ENCODE results near the gene POU3F1.
A peak's percentile ranks its signal among the peaks of the same experiment; 100 is the strongest.

Gene POU3F1

DNA sequence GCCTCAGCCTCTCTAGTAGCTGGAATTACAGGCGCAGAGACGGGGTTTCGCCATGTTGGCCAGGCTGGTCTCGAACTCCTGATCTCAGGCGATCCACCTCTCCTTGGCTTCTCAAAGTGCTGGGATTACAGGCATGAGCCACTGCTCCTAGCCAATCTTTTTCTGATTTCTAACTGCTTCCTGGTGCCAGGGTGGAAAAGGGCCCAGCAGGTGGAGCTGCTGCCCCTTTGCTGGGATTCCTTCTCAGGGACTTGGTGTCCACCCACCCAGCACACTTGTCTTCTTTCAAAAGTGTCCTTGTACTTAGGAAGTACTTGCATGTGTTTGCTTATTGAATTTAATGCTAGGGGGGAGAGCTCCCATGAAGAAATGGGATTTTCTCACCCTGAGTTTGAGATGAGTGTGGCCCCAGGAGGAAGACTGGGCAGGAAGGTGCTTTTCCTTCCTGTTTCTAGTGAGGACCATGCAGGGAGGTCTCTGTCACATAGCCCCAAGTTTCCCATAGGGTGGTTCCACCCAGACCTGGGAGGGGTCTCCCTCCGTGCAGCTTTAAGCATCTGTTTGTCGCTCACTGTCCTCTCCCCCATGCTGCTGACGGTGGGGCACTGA is 19.9 kb downstream of the POU3F1 start:
- H3K9me2 ChIP-seq (ENCODE audit: low read depth, low read length) = no peaks in the 10 kb centered on the region
- H3K9ac ChIP-seq (ENCODE audit: low read length) = no peak overlapping the region
- H3K9me3 ChIP-seq (ENCODE audit: low read length) = no peaks in the 10 kb centered on the region
- no peak overlapping the region for H2AFZ ChIP-seq (ENCODE audit: low read length)
- H4K20me1 ChIP-seq (ENCODE audit: insufficient read depth, low read length) = no peaks in the 10 kb centered on the region
- no peaks in the 10 kb centered on the region for H3K4me1 ChIP-seq (ENCODE audit: insufficient read depth, low read length, severe bottlenecking)
- no peak overlapping the region for H3K27ac ChIP-seq (ENCODE audit: low read depth, low read length, poor library complexity, severe bottlenecking)
- no peak overlapping the region for H3K4me3 ChIP-seq (ENCODE audit: low read depth, low read length, poor library complexity, severe bottlenecking)
- H3K79me2 ChIP-seq (ENCODE audit: insufficient read depth, low read length) = no peaks in the 10 kb centered on the region
- H3K4me2 ChIP-seq (ENCODE audit: low read length) = no peak overlapping the region
- no peaks in the 10 kb centered on the region; the same call in 1 of the 2 replicates for H3F3A ChIP-seq (ENCODE audit: insufficient read depth, low read length)
- no peaks in the 10 kb centered on the region for H3K27me3 ChIP-seq (ENCODE audit: insufficient read depth, low read length)
- TF ChIP-seq, protein P1, sequence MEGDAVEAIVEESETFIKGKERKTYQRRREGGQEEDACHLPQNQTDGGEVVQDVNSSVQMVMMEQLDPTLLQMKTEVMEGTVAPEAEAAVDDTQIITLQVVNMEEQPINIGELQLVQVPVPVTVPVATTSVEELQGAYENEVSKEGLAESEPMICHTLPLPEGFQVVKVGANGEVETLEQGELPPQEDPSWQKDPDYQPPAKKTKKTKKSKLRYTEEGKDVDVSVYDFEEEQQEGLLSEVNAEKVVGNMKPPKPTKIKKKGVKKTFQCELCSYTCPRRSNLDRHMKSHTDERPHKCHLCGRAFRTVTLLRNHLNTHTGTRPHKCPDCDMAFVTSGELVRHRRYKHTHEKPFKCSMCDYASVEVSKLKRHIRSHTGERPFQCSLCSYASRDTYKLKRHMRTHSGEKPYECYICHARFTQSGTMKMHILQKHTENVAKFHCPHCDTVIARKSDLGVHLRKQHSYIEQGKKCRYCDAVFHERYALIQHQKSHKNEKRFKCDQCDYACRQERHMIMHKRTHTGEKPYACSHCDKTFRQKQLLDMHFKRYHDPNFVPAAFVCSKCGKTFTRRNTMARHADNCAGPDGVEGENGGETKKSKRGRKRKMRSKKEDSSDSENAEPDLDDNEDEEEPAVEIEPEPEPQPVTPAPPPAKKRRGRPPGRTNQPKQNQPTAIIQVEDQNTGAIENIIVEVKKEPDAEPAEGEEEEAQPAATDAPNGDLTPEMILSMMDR (IDR thresholded peaks at IDR 0.05; ENCODE audit: low read length) = peak; percentile 35; the same call in 1 of the 2 replicates
- no peak for TF ChIP-seq EZH2 (IDR thresholded peaks at IDR 0.05; ENCODE audit: borderline replicate concordance, low read length)
- peaks cover 47% of the 10 kb centered on the region for H3K36me3 ChIP-seq (ENCODE audit: insufficient read depth, low read length)

DNA sequence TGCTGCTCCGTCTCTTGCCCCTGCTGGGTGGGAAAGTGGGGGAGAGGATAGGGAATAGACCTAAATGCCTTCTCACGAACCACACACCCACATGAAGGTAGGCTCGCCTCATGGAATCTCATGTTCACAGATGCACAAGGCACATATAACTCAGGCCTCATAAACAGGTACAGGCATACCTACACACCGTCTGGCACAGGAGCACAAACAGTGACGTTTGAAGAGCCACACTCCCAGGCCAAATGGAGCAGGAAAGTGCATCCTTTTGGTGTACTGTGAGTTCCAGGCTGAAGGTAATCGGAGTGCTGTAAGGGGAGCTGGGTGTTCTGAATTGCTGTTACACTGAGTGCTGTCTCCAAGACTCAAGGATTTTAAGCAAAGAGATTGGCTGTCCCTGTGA is 20.9 kb downstream of the POU3F1 start:
- H2AFZ ChIP-seq (ENCODE audit: low read length) = no peak overlapping the region
- H3F3A ChIP-seq (ENCODE audit: insufficient read depth, low read length) = no peaks in the 10 kb centered on the region; the same call in 1 of the 2 replicates
- H3K9me3 ChIP-seq (ENCODE audit: low read length) = no peaks in the 10 kb centered on the region
- H3K36me3 ChIP-seq (ENCODE audit: insufficient read depth, low read length) = peaks cover 55% of the 10 kb centered on the region
- no peaks in the 10 kb centered on the region for H3K4me1 ChIP-seq (ENCODE audit: insufficient read depth, low read length, severe bottlenecking)
- H3K27ac ChIP-seq (ENCODE audit: low read depth, low read length, poor library complexity, severe bottlenecking) = no peak overlapping the region
- no peak overlapping the region for H3K4me2 ChIP-seq (ENCODE audit: low read length)
- no peaks in the 10 kb centered on the region for H3K9me2 ChIP-seq (ENCODE audit: low read depth, low read length)
- H3K4me3 ChIP-seq (ENCODE audit: low read depth, low read length, poor library complexity, severe bottlenecking) = no peak overlapping the region
- TF ChIP-seq, protein P1 (IDR thresholded peaks at IDR 0.05; ENCODE audit: low read length) = no peak
- TF ChIP-seq EZH2 (IDR thresholded peaks at IDR 0.05; ENCODE audit: borderline replicate concordance, low read length) = no peak
- no peaks in the 10 kb centered on the region for H4K20me1 ChIP-seq (ENCODE audit: insufficient read depth, low read length)
- H3K27me3 ChIP-seq (ENCODE audit: insufficient read depth, low read length) = no peaks in the 10 kb centered on the region
- no peaks in the 10 kb centered on the region for H3K79me2 ChIP-seq (ENCODE audit: insufficient read depth, low read length)
- no peak overlapping the region for H3K9ac ChIP-seq (ENCODE audit: low read length)

DNA sequence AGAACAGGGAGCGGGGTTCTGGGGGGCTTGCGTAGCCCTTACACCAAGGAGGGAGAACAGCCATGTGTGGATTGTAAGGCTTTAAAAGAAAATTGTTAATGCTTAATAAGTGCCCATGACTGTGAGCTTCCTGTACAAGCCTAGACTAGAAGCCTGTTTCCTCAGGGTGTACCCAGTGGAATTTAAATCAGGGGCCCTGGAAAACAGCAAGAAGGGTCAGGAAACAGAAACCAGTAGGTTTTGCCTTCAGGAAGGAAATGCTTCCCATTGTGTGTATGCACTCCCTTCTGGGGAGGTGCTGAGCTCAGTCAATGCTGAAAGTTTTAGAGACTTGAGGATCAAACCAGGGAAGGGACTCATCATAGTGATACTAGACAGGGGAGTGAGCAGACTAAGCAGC is 21.4 kb downstream of the POU3F1 start:
- H3K36me3 ChIP-seq (ENCODE audit: insufficient read depth, low read length) = peaks cover 60% of the 10 kb centered on the region
- H3K27ac ChIP-seq (ENCODE audit: low read depth, low read length, poor library complexity, severe bottlenecking) = no peak overlapping the region
- no peak overlapping the region for H3K4me2 ChIP-seq (ENCODE audit: low read length)
- H3K4me1 ChIP-seq (ENCODE audit: insufficient read depth, low read length, severe bottlenecking) = no peaks in the 10 kb centered on the region
- no peaks in the 10 kb centered on the region; the same call in 1 of the 2 replicates for H3F3A ChIP-seq (ENCODE audit: insufficient read depth, low read length)
- no peaks in the 10 kb centered on the region for H4K20me1 ChIP-seq (ENCODE audit: insufficient read depth, low read length)
- no peak overlapping the region for H3K9ac ChIP-seq (ENCODE audit: low read length)
- H3K79me2 ChIP-seq (ENCODE audit: insufficient read depth, low read length) = no peaks in the 10 kb centered on the region
- no peaks in the 10 kb centered on the region for H3K27me3 ChIP-seq (ENCODE audit: insufficient read depth, low read length)
- no peaks in the 10 kb centered on the region for H3K9me2 ChIP-seq (ENCODE audit: low read depth, low read length)
- H3K9me3 ChIP-seq (ENCODE audit: low read length) = no peaks in the 10 kb centered on the region
- no peak overlapping the region for H3K4me3 ChIP-seq (ENCODE audit: low read depth, low read length, poor library complexity, severe bottlenecking)
- TF ChIP-seq, protein P1 (IDR thresholded peaks at IDR 0.05; ENCODE audit: low read length) = no peak
- no peak for TF ChIP-seq EZH2 (IDR thresholded peaks at IDR 0.05; ENCODE audit: borderline replicate concordance, low read length)
- H2AFZ ChIP-seq (ENCODE audit: low read length) = no peak overlapping the region
